ENCODE measurements around the gene FCHO2. TPM values are rescaled to one million over a fixed set of nuclear protein-coding genes. Genes with fewer than 3 reads are reported as not detected.

Gene FCHO2
- total and polyA plus RNA-seq, 4 donors: 20.7 to 60.9 (median 38.6) TPM

DNA sequence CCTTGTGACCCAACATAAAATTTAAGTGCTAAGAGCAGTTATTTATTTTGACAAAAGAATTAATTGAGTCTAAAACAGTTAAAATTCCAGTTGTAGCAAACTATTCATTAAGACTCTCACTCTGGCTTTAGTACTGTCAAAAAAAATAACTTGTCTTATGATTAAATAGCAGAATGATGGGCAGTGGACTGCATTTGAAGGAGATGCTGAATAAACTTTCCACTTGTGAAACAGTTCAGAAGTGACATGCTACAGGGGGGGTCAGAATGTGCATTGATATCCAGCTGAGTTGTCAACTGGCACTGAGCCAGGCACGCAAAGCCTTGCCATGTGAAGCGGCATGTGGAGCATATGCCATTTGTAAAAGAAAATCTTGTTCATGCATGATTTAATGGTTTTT is 76.0 kb downstream of the FCHO2 start:
- peak; percentile 45 to 63 (median 62) for DNase-seq
- no peak overlapping the region for H3K27ac ChIP-seq (ENCODE audit: low read depth in 1 of 2, low read length in 1 of 2)
- no peak overlapping the region for H3K4me3 ChIP-seq
- ATAC-seq (ENCODE audit: insufficient read depth, low FRiP score): no peak
- TF ChIP-seq, protein P1, sequence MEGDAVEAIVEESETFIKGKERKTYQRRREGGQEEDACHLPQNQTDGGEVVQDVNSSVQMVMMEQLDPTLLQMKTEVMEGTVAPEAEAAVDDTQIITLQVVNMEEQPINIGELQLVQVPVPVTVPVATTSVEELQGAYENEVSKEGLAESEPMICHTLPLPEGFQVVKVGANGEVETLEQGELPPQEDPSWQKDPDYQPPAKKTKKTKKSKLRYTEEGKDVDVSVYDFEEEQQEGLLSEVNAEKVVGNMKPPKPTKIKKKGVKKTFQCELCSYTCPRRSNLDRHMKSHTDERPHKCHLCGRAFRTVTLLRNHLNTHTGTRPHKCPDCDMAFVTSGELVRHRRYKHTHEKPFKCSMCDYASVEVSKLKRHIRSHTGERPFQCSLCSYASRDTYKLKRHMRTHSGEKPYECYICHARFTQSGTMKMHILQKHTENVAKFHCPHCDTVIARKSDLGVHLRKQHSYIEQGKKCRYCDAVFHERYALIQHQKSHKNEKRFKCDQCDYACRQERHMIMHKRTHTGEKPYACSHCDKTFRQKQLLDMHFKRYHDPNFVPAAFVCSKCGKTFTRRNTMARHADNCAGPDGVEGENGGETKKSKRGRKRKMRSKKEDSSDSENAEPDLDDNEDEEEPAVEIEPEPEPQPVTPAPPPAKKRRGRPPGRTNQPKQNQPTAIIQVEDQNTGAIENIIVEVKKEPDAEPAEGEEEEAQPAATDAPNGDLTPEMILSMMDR (IDR thresholded peaks at IDR 0.05; ENCODE audit: control extremely low read depth, extremely low read depth): no peak
- WGBS, 2 donors: 80 to 83% methylated on average over 2 of the region's 2 CpGs
- H3K36me3 ChIP-seq (ENCODE audit: control insufficient read depth in 4 of 4, insufficient read depth in 4 of 4, low read length in 4 of 4): peaks cover 0 to 5% (median 4%) of the 10 kb centered on the region in 4 donors
- H3K4me1 ChIP-seq (ENCODE audit: control insufficient read depth in 5 of 5, insufficient read depth in 5 of 5, low read length in 5 of 5): peaks cover 0 to 9% (median 2%) of the 10 kb centered on the region in 5 donors
- no peaks in the 10 kb centered on the region for H3K27me3 ChIP-seq (ENCODE audit: control insufficient read depth in 3 of 3, insufficient read depth in 3 of 3, low read length in 2 of 3)
- H3K9ac ChIP-seq (ENCODE audit: insufficient read depth in 1 of 2, low read length in 2 of 2): no peak overlapping the region
- no peaks in the 10 kb centered on the region for H3K9me3 ChIP-seq (ENCODE audit: control insufficient read depth in 4 of 4, insufficient read depth in 3 of 4, low read length in 3 of 4)

DNA sequence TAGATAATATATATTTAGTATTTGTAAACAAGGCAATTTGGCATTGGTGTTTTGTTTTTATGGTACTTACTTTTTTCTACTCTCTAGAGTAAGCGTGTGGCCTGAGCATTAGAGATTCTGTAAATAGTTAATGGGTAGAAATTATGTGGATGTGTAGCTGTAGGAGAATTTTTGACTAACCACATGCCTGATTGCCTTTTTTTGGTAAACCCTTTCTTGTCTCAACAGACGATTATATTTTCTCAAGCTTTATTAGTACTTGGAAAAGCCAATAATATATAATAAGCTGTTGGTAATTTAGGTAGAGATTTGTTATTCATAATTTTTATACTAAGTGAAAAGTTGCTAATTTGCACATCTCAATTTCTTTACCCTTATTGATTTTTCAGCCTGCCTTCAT is 76.8 kb downstream of the FCHO2 start:
- H3K4me3 ChIP-seq: no peak overlapping the region
- H3K27ac ChIP-seq (ENCODE audit: low read depth in 1 of 2, low read length in 1 of 2): no peak overlapping the region
- WGBS, 2 donors: 96 to 97% methylated on average over 2 of the region's 2 CpGs
- H3K9ac ChIP-seq (ENCODE audit: insufficient read depth in 1 of 2, low read length in 2 of 2): no peak overlapping the region
- no peak for ATAC-seq (ENCODE audit: insufficient read depth, low FRiP score)
- peaks cover 0 to 9% (median 2%) of the 10 kb centered on the region in 5 donors for H3K4me1 ChIP-seq (ENCODE audit: control insufficient read depth in 5 of 5, insufficient read depth in 5 of 5, low read length in 5 of 5)
- DNase-seq: no peak
- H3K9me3 ChIP-seq (ENCODE audit: control insufficient read depth in 4 of 4, insufficient read depth in 3 of 4, low read length in 3 of 4): no peaks in the 10 kb centered on the region
- H3K27me3 ChIP-seq (ENCODE audit: control insufficient read depth in 3 of 3, insufficient read depth in 3 of 3, low read length in 2 of 3): no peaks in the 10 kb centered on the region
- TF ChIP-seq, protein P1 (IDR thresholded peaks at IDR 0.05; ENCODE audit: control extremely low read depth, extremely low read depth): no peak
- peaks cover 0 to 5% (median 4%) of the 10 kb centered on the region in 4 donors for H3K36me3 ChIP-seq (ENCODE audit: control insufficient read depth in 4 of 4, insufficient read depth in 4 of 4, low read length in 4 of 4)

DNA sequence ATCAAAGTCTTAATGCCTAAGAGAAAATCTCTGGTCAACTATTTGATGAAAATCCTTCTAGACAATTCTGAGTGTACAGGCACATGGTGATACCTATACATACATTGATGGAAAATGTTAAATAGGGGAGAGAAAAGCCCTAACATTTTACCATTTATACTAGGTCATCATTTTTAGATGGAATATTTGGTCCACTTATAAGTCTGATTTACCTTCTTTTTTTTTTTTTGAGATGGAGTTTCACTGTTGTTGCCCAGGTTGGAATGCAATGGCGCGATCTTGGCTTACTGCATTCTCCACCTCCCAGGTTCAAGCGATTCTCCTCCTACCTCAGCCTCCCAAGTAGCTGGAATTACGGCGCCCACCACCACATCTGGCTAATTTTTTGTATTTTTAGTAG is 81.7 kb downstream of the FCHO2 start:
- H3K36me3 ChIP-seq (ENCODE audit: control insufficient read depth in 4 of 4, insufficient read depth in 4 of 4, low read length in 4 of 4): peaks cover 3 to 7% (median 4%) of the 10 kb centered on the region in 4 donors
- no peak for DNase-seq

More for the DNA sequence above, 81.7 kb downstream of the FCHO2 start:
- Histone ChIP-seq H3K4me3 (no peak overlapping the region), H3K9me3 (ENCODE audit: control insufficient read depth in 4 of 4, insufficient read depth in 3 of 4, low read length in 3 of 4) (no peaks in the 10 kb centered on the region), H3K27ac (ENCODE audit: low read depth in 1 of 2, low read length in 1 of 2) (no peak overlapping the region), H3K4me1 (ENCODE audit: control insufficient read depth in 5 of 5, insufficient read depth in 5 of 5, low read length in 5 of 5) (peaks cover 0 to 4% (median 0%) of the 10 kb centered on the region in 5 donors), H3K27me3 (ENCODE audit: control insufficient read depth in 3 of 3, insufficient read depth in 3 of 3, low read length in 2 of 3) (no peaks in the 10 kb centered on the region), H3K9ac (ENCODE audit: insufficient read depth in 1 of 2, low read length in 2 of 2) (no peak overlapping the region)
- 95 to 99% methylated on average over 5 of the region's 5 CpGs for WGBS, 2 donors
- TF ChIP-seq, protein P1 (IDR thresholded peaks at IDR 0.05; ENCODE audit: control extremely low read depth, extremely low read depth): no peak
- no peak for ATAC-seq (ENCODE audit: insufficient read depth, low FRiP score)
